Measurements from ENCODE around the gene WTAP. TPM values are rescaled to one million over a fixed set of nuclear protein-coding genes. Genes with fewer than 3 reads are reported as not detected.

Gene WTAP
- total and polyA plus RNA-seq, 4 donors = 21.0 to 43.8 (median 36.5) TPM

- Histone ChIP-seq H3K4me3 (ENCODE audit: low read depth in 1 of 3, low read length in 3 of 3) (no peak overlapping the region), H3K36me3 (ENCODE audit: control insufficient read depth in 4 of 4, insufficient read depth in 3 of 4, low read depth in 1 of 4, low read length in 3 of 4) (peaks cover 4 to 42% (median 34%) of the 10 kb centered on the region in 4 donors), H3K27me3 (ENCODE audit: control insufficient read depth in 4 of 4, insufficient read depth in 4 of 4, low read length in 3 of 4) (no peaks in the 10 kb centered on the region), H3K27ac (ENCODE audit: low read depth in 1 of 2, low read length in 2 of 2) (no peak overlapping the region), H3K9ac (ENCODE audit: low read depth in 1 of 2, low read length in 2 of 2) (no peak overlapping the region), H3K4me1 (ENCODE audit: control insufficient read depth in 4 of 4, insufficient read depth in 4 of 4, low read length in 3 of 4) (peaks cover 2 to 28% (median 19%) of the 10 kb centered on the region in 4 donors), H3K9me3 (ENCODE audit: control insufficient read depth in 4 of 4, low read length in 3 of 4) (no peaks in the 10 kb centered on the region)
- WGBS = 66% methylated on average over 5 of the region's 5 CpGs
- TF ChIP-seq SP1 (IDR thresholded peaks at IDR 0.05) (peak; percentile 12), NR2F2 (IDR thresholded peaks at IDR 0.05) (no peak), ZBTB33 (IDR thresholded peaks at IDR 0.05) (peak; percentile 26), HNF4A (conservative IDR thresholded peaks at IDR 0.05) (peak; percentile 12 to 41), RXRA (IDR thresholded peaks at IDR 0.05) (peak in 1 of 2 donors; percentile 35), HNF4G (IDR thresholded peaks at IDR 0.05) (no peak), CTCF (IDR thresholded peaks at IDR 0.05; ENCODE audit: low read depth, low read length, missing input control) (no peak), JUND (IDR thresholded peaks at IDR 0.05) (no peak), RAD21 (IDR thresholded peaks at IDR 0.05) (no peak), MAX (IDR thresholded peaks at IDR 0.05) (peak; percentile 29), FOXA2 (IDR thresholded peaks at IDR 0.05) (peak; percentile 22), EGR1 (IDR thresholded peaks at IDR 0.05; ENCODE audit: low read depth in 2 of 2) (no peak)
- DNase-seq (ENCODE audit: low spot score) = no peak
Observed at GRCh38 chr6:159679091-159680077, 47.9 kb upstream of the WTAP start.

- DNase-seq (ENCODE audit: low spot score) = no peak
- no peak overlapping the region for H3K9ac ChIP-seq (ENCODE audit: low read depth in 1 of 2, low read length in 2 of 2)
- peaks cover 2 to 28% (median 21%) of the 10 kb centered on the region in 4 donors for H3K4me1 ChIP-seq (ENCODE audit: control insufficient read depth in 4 of 4, insufficient read depth in 4 of 4, low read length in 3 of 4)
- no peaks in the 10 kb centered on the region for H3K9me3 ChIP-seq (ENCODE audit: control insufficient read depth in 4 of 4, low read length in 3 of 4)
- peaks cover 6 to 49% (median 37%) of the 10 kb centered on the region in 4 donors for H3K36me3 ChIP-seq (ENCODE audit: control insufficient read depth in 4 of 4, insufficient read depth in 3 of 4, low read depth in 1 of 4, low read length in 3 of 4)
- no peak overlapping the region for H3K4me3 ChIP-seq (ENCODE audit: low read depth in 1 of 3, low read length in 3 of 3)
- H3K27me3 ChIP-seq (ENCODE audit: control insufficient read depth in 4 of 4, insufficient read depth in 4 of 4, low read length in 3 of 4) = no peaks in the 10 kb centered on the region
- WGBS = 81% methylated on average over 3 of the region's 3 CpGs
- no peak overlapping the region for H3K27ac ChIP-seq (ENCODE audit: low read depth in 1 of 2, low read length in 2 of 2)
- TF ChIP-seq TAF1 (conservative IDR thresholded peaks at IDR 0.05) = no peak
- TF ChIP-seq RAD21 (IDR thresholded peaks at IDR 0.05) = no peak
- TF ChIP-seq GABPA (IDR thresholded peaks at IDR 0.05 in 1 of 2, conservative IDR thresholded peaks at IDR 0.05 in 1 of 2) = no peak
- TF ChIP-seq REST (IDR thresholded peaks at IDR 0.05) = no peak
- TF ChIP-seq MAX (IDR thresholded peaks at IDR 0.05) = no peak
- no peak for TF ChIP-seq NR2F2 (IDR thresholded peaks at IDR 0.05)
- no peak for TF ChIP-seq RXRA (IDR thresholded peaks at IDR 0.05)
- TF ChIP-seq CTCF (IDR thresholded peaks at IDR 0.05; ENCODE audit: low read depth, low read length, missing input control) = no peak
- TF ChIP-seq JUND (IDR thresholded peaks at IDR 0.05) = no peak
- no peak for TF ChIP-seq YY1 (IDR thresholded peaks at IDR 0.05)
- no peak for TF ChIP-seq EGR1 (IDR thresholded peaks at IDR 0.05; ENCODE audit: low read depth in 2 of 2)
- no peak for TF ChIP-seq ZBTB33 (IDR thresholded peaks at IDR 0.05)
- TF ChIP-seq FOXA1 (IDR thresholded peaks at IDR 0.05) = no peak
- no peak for TF ChIP-seq FOXA2 (IDR thresholded peaks at IDR 0.05)
- no peak for TF ChIP-seq SP1 (IDR thresholded peaks at IDR 0.05)
- TF ChIP-seq HNF4G (IDR thresholded peaks at IDR 0.05) = no peak
Observed at GRCh38 chr6:159680104-159680503, 47.2 kb upstream of the WTAP start.

Measured in liver (tissue), 9 donors.